Measurements from ENCODE around the gene PNKP.

PNKP gene

DNA sequence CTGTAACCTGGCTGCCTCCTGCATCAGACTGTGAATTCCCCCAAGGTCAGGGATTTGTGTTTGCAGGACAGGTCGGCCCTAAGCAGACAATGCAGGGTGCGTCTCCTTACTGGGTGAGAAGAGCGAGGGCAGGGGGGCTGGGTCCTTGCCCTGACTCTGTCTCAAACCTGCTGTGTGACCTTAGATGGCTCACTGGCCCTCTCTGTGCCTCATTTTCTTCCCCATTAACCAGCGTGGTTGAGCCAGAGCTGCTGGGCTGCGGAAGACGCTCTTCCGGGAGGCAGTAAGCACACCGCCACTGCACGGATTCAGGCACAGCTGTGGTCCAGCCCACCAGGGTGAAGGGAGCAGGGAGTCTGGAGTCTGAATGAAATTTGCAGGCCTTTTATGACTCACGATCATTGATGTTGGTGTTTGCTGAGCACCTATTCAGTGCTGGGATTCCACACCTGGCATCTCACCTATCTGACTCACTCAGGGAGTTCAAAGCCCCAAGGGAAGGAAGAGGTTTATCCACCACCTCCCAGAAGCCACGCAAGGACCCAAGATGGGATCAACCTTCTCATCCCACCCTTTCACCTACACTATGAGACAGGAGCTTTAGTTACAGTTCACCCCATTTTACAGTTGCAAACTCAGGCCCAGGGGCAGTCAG lies 7.3 kb upstream of the PNKP start:
- no peak for DNase-seq

GRCh38 chr19:49873834-49874233 lies 6.5 kb upstream of the PNKP start:
- DNase-seq, result no peak

GRCh38 chr19:49873129-49873521 lies 5.7 kb upstream of the PNKP start:
- DNase-seq, result no peak

- DNase-seq, result no peak
Observed at GRCh38 chr19:49872245-49873128, 5.1 kb upstream of the PNKP start.

DNA sequence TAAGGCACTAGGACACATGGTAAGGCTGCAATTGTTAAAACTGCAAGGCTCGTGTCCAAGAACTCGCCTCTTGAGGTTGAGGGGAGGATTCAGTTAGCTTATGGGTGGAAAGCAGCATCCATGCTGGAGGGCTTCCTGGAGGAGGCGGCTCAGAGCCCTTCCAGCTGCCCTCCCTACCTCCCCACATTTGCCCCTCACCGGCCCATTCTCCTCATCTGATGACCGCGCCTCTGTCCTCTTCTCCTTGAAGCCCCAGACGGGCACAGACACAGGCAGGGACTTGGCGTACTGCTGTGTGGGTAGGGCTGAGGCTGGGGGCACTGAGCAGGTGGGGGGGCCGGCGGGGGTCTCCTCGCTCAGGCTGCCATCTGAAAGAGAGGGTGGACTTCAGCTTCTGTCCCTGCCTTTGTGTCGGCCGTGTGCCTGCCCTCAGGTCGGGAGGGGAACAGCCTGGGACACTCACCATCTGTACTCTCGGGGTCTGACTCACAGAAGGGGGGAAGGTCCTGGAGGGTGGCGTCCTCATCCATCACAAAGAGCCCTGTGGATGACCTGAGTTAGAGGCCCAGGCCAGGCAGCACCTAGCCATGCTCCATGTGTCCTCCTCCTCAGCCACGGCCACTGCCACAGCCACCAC lies 4.1 kb upstream of the PNKP start:
- DNase-seq, result no peak

DNA sequence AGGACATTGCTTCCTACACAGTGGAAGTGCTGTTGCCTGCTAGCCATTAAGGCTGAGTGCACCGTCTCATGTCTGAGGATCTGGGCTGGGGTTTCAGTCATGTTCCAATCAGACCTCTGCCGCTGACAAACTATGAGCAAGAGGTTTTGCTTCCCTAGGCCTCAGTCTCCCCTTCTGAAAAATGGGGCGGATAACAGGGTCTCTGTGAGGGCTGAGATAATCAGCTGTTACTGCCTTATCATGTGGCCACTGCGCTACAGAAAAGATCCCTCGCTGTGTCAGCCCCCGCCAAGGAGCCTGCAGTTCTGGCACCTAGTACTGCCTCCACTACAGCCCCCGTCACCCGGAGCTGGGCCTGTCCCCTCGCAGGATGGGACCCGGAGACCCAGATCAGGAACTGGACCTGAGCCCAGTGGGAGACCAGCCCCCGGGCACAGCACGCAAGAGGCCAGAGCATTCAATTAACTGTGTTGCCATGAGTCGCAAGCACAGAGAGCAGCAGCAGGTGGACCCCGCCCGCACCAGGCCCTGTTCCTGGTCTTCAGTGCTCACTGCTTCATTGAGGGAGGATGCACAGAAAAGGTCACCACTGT lies 3.0 kb upstream of the PNKP start:
- DNase-seq, result no peak

GRCh38 chr19:49869484-49870308 lies 2.3 kb upstream of the PNKP start:
- DNase-seq, result peak; percentile 100

DNA sequence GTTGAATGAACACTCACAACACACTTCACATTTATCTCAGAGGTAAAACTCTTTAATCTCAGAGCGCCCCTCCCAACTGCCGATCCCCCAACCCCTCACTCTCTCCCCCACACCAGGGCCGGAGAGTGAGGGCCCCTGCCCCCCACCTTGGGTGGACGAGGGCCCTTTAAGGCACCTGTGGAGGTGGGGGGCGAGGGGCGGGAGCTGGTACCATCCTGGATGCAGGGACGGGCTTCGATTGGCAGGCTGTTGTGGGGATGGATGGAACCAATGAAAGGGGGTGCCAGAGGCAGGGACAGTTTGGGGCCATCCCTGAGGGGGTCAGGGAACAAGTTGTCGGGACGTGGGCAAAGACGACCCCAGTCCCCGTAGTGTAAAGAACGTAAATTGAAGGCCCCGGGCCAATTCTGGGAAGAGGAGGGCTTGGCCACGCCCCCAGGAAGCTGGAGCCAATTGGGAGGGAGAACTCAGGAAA lies 1.7 kb upstream of the PNKP start:
- peak; percentile 94 for DNase-seq

GRCh38 chr19:49864890-49865289 lies 2.5 kb downstream of the PNKP start:
- DNase-seq, result no peak

- DNase-seq, result no peak
Observed at GRCh38 chr19:49863935-49864320, 3.4 kb downstream of the PNKP start.

DNA sequence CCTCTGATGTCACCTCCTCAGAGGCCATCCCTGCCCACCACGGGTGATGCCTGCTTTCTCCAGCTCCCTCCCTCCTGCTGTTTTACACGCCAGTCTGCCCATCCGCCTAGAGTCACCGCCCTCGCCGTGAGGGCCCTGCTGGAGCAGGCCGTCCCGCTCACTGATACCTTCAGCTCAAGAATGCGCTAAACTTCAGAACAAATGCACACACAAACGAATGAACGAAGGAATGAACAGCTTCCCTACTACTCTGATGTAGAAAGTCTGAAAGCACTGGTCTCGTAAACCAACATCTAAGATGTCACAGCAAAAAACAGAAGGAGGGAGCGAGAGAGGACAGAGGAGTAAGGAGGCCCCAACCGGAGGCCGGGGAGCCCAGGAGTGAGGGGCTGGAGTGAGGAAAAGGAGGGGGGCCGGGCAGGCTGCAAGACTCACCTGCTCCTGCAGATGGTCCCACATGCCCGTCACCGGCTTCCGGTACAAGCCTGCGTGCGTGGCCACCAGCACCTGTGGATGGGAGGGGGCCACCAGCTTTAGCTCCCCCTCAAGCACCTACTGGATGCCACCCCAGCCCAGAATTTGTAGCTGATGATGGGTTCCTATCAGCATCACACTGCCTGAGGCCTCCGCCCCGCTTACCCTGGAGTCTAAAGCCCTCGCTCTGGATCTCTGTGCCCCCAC lies 4.0 kb downstream of the PNKP start:
- DNase-seq, result no peak

DNA sequence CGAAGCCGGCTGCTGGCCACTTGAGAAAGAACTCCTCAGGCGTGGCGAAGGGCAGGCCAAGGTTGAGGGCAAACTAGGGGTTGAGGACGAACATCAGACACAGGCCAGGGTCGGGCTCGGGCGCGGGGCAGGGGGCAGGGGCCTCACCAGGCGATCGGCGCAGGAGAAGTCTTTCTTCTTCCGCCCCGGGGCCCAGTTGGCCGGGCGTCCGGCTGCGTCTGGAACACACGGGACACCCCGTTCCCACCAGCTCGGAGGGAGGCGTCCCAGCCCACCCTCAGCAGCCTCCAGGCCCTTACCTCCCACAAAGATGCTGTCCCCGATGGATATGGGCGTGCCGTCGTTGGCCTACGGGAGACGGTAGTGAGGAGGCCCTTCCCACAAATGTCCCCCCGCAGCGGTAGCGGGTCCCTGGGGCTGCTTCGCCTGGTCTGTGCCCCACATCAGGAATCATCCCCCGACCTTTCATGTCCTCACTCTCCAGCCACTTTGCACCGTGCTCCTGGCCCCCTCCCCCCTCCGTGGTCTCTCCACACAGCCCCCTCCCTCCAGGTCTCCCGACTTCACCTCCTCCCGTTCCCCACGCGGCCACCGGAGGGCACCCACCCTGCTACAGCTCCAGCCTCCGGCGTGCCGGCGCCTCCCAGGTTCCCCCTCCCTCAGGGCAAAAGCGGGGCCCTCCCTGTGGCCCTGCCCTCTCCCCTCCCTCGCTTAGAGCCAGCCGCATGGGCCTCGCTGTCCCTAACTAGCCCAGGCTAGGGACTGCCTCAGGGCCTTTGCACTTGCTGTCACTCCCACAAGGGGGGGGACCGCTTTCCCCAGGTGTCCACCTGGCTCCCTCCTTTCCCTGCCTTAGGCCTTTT lies 4.8 kb downstream of the PNKP start:
- peak; percentile 30 for DNase-seq

DNA sequence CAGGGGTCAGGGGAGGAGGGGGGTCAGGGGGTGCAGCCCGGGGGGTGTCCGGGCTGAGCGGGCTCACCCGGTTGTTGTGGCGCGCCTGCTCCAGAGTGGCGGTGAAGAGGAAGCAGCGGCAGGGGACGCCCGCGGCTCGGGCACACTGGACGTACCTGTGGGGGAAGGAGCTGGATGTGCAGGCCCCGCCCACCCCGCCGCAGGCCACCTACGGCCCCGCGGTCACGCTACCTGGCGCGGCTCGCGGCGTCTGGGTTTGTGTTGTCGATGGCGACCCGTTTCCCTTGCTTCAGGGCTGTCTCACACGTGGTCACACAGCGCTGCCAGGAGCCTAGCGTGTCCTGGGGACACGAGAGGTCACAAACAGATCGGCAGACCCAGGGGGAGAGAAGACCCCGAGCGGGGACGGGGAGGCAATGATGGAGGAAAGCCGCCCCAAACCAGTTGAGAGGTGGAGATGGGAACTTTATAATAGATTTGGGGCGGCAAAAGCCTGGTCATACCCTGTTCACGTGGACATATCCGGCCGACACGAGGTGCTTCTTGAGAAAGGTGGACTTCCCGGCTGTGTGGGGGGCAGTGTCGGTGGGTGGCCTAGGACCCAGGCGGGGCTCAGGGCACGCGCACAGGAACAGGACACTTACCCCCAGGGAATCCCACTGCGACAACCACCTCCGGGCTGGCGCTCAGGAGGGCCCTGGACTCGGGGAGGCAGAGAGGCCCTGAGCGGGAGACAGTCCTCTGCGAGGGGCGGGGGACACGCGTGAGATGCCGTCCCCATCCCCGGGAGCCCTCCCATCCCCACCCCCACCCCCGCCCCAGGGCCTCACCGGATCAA lies 5.6 kb downstream of the PNKP start:
- DNase-seq, result no peak

DNA sequence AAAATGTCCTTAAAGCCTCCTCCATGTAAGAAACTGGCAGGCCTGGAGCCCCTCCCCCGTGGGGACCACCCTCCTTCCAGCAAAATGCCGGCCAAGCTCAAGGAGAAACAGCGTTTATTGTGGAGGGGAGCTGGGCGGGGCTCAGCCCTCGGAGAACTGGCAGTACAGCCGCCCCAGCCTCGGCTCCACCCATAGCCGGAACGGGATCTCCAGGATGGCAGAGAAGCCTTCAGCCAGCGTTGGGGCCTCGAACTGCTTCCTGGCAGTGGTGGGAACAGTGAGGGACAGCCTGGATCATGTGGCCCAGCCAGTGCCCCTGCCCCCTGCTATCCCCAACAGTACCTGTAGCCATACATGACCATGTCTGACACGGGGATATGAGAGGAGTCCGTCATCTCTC lies 6.3 kb downstream of the PNKP start:
- no peak for DNase-seq

DNA sequence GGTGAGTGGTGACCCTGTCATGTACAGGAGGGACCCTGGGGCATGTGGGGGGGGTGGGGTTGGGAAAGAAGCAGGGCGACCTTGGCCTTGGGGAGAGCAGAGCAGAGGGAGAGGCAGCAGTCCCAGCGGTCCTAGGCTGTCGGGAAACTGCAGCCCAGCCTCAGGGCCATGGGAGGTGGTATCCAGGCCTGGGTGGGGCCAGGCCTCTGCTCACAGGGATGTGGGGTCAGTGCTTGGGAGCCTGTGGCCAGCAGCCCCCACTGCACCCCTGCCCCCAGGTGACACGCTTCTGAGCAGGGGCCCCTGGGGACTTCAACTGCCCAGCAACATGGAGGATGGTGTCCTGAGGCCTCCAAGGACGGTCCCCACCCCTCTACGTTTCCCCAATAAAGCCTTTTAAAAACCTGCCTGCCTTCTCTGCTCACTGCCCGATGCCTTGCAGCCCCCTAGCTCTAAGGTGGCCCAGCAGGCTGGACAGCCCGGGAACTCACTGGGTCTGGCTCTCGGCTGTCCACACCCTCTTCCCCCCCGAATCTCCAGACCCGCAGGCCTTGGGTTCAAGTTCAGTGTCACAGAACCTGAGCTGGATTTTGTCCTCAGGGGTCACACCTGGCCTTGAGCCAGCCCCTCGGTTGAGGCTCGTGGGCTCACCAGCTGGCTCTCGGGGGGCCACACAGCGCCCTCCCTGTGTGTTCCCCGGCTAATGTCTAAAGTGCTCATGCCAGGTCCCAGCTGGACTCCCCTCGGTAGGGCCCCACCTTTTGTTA lies 6.9 kb downstream of the PNKP start:
- DNase-seq, result no peak

DNA sequence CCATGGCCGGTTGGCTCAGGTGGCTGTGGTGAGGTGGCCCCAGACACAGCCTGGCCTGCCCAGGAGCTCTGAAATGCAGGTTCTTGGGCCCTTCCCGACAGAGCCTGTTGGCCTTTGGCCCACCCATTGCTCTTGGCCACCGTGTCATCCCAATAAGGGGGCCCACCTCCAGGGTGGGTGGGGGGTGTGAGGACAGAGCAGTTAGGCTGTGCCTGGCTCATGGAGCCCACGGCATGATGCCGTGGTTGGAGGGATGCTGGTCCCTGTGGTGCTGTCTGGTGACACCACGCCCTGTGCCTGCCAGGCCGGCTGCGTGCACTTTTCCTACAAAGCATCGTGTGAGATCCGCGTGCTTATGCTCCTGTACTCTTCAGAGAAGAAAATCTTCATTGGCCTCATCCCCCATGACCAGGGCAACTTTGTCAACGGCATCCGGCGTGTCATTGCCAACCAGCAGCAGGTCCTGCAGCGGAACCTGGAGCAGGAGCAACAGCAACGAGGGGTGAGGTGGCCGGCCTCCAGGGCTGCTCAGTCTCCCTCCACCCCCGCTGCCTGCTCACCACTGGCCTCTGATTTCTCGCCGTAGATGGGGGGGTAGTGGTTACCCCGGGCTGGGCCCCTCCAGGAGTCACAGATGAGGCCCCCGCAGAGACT lies 7.6 kb downstream of the PNKP start:
- DNase-seq, result no peak

DNA sequence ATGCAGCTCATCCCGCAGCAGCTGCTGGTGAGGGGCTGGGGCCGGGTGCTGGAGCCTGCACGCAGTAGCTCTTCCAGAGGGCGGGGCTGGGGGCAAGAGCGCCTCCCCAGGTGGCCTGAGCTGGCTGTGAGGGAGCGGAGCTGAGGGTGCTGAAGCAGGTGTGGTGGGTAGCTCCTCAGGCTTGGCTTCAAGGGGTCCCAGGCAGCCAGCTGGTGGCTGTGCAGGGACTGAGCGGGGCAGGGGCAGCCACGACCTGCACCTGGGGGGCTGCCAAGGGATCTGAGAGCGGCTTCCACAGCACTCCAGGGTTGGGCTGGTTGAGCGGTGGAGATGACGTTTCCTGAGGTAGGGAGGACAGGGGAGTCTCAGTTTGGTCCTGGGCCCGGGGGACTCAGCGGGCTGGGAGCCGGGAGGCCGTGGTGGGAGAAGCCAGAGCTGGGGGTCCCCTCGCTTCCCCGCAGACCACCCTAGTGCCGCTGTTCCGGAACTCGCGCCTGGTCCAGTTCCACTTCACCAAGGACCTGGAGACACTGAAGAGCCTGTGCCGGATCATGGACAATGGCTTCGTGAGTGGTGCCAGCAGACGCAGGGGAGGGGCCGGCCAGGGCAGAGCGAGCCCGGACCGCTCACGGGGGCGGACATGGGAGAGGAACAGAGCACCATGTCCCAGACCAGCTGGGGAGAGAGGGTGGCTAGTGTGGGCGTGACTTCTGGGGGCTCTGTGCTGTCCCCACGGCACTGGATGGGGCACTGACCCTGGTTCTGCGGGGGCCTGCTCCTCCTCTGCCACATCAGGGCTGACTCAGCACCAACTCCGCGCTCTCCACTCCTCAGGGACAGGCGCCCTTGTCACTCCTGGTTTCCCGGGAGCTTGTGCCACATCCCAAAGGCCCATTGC lies 9.0 kb downstream of the PNKP start:
- no peak for DNase-seq

GRCh38 chr19:49857838-49858087 lies 9.6 kb downstream of the PNKP start:
- no peak for DNase-seq
